HG02970 (cell line): ENCODE results near the gene RBFOX2.
"Not testable (repeated sequence)": the region's sequence is repeated elsewhere in the genome, so short reads cannot be mapped to it uniquely, and the experiment has no call there.

Source experiments
- ATAC-seq: cut with Tn5 transposase; IDR thresholded peaks from one replicate; pipeline ENCODE4 v1.9.1; 2021; ENCODE audit warnings: mild to moderate bottlenecking, moderate library complexity, moderate number of reproducible peaks; ENCODE audit not compliant: unreplicated experiment, low FRiP score

Gene RBFOX2

GRCh38 chr22:36010090-36010489 is 18.5 kb downstream of the RBFOX2 start:
- ATAC-seq: no peak

DNA sequence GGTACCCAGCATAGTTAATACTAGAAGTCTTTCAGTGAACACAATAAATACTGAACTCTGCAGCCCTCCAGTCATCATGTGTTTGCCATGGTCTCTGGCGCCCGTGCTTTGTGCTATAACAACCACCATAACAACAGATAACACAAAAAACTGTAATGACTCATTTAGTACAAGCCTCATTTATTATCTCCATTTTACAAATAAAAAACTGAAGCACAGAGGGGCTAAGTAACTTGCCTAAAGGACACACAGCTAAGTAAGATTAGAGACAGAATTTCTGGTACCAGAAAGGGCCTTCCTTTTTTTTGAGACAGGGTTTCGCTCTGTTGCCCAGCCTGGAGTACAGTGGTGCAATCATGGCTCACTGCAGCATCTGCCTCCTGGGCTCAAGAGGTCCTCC is 19.5 kb downstream of the RBFOX2 start:
- ATAC-seq: no peak

DNA sequence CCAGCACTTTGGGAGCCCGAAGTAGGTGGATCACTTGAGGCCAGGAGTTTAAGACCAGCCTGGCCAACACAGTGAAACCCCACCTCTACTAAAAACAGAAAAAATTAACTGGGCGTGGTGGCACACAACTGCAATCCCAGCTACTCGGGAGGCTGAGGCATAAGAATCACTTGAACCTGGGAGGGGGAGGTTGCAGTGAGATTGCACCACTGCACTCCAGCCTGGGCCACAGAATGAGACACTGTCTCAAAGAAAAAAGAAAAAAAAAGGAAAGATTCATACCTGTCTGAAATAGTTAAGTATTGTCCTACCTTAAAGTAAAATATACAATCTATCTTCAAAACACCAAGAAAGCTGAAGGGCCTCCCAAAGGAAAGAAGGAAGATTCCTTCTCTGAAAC is 20.1 kb downstream of the RBFOX2 start:
- ATAC-seq: no peak

DNA sequence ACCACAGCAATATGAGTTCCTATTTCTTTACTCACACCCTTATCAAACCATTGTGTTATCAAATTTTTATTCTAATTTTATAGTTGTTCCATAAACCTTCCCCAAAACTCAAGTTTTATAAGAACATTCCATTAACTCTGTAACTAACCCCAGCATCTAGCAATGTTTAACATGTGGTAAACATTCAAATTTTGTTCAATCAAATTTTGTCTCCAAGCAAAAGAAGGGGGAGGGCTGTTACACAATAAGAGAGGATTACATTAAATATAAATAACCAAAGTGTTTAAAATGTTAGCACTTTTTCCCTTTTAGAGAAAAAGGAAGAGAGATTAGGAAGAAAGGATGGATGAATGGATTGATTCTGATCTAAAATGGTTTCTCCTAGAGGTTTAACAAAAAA is 20.5 kb downstream of the RBFOX2 start:
- ATAC-seq: no peak

GRCh38 chr22:36003972-36004674 is 24.5 kb downstream of the RBFOX2 start:
- ATAC-seq: no peak

DNA sequence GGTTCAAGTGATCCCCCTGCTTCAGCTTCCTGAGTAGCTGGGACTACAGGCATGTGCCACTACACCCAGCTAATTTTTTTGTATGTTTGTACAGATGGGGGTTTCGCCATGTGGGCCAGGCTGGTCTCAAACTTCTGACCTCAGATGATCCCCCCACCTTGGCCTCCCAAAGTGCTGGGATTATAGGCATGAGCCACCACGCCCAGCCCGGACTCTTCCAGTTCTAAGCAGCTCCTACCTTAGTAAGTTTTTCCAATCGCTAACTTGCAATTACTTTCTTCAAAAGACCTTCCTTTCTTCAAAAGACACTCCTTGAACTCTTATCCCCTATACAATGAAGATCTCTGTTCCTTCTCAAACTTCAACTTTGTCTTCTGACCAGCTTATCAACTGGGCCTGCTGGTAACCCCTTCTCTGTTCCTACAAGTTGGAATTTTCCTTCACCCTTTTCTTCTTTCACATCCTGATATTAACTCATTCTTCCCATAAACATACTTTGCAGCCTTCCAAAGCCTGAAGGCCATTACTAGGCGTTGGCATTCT is 25.8 kb downstream of the RBFOX2 start:
- ATAC-seq: no peak

DNA sequence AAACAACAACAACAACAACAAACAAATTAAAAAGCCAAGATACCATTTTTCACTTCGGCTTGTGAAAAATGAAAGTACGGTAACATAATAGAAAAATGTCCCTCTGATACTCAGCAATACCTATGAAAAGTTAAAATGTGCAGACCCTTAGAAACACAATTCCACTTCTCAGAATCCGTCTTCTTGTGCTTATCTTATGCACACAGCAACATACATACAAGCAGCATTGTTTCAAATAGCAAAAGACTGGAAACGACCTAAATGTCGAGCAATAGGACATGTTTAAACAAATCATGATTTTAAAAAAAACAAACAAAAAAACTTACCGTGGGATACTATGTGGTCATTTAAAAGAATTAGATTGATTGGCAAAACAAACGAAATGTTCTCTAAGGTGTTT is 26.5 kb downstream of the RBFOX2 start:
- no peak for ATAC-seq

DNA sequence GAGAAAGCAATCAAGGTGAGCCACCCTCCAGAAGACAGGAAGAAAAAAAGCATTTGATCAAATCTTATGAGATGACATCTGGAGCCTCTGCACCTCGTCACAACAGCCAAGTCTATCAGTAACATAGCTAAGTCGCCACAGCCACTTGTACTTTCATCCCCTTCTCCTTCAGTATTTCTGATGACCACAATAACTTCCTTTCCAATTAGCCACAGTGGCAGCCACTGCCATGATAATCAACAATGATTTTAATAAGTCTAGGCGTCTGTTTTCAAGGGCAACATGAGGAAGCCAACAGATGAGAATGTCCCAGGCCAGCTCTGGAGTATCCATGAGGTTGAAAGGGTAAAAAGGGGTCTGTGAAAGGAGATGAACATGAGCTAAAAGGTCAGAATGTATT is 29.9 kb downstream of the RBFOX2 start:
- no peak for ATAC-seq

DNA sequence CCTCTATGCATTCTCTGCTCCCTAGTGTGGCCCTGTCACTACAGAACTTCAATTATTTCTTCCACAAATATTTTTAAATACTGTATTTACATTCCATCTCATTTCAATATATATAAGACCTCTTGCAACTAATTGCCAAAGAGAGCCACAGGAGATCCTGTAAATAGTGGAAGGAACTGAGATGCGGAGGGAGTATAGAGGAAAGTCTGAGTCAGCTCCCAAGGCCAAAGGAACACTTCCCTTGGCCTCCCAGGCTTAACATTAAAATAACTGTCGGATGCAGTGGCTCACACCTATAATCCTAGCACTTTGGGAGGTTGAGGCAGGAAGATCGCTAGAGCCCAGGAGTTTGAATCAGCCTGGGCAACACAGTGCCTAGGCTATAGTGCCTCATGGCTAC is 31.2 kb downstream of the RBFOX2 start:
- ATAC-seq: no peak

- ATAC-seq: no peak
Observed at GRCh38 chr22:35996596-35996995, 32.0 kb downstream of the RBFOX2 start.

DNA sequence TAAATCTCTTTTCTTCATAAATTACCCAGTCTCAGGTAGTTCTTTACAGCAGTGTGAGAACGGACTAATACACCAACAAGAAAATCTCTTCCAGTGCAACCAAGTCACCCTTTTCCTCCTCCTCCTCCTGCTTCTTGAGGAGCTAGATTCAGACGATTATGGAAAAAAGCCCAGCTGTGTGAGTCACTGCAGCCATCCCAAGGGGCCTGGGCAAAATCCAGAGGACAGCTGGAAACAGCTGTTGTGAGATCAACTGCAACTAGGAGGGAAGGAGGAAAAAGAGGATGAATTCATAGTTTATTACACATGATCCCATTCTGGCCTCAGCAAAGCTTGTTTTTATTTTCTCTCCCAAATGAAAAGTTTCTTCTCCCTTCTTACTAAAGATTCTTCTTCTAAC is 32.9 kb downstream of the RBFOX2 start:
- ATAC-seq: no peak

GRCh38 chr22:35995348-35995747 is 33.3 kb downstream of the RBFOX2 start:
- no peak for ATAC-seq

DNA sequence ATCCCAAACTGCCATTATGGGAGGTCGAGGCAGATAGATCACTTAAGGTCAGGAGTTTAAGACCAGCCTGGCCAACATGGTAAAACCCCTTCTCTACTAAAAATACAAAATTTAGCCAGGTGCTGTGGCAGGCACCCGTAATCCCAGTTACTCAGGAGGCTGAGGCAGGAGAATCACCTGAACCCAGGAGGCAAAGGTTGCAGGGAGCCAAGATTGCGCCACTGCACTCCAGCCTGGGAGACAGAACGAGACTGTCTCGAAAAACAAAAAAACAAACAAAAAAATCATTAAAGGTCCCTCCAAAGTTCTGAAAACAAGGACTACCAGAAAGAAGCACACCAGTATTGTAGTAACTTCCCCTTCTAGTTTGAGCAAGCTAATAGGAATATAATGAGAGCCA is 34.9 kb downstream of the RBFOX2 start:
- ATAC-seq: not testable (repeated sequence)

- no peak for ATAC-seq
Observed at GRCh38 chr22:35993048-35993714, 35.4 kb downstream of the RBFOX2 start.

- ATAC-seq: no peak
Observed at GRCh38 chr22:35991168-35991567, 37.5 kb downstream of the RBFOX2 start.

DNA sequence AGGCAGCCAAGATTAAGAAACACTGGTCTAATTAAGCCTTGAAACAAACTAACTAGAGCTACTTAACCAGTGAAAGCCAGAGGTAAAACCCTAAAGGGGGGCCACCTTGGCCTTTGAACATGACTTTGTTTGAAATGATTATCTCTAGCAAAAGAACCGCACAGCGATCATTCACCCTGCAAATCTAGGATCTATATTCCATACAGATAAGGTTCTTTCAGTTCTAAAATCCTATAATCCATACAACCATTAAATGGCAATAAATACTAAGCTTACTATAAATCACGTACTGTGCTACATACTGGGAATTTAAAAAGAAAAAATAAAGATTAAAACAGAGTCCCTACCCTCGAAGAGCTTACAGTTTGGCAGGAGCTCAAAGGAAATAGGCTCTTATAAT is 40.6 kb downstream of the RBFOX2 start:
- ATAC-seq: no peak

- ATAC-seq: no peak
Observed at GRCh38 chr22:35987487-35987886, 41.1 kb downstream of the RBFOX2 start.

DNA sequence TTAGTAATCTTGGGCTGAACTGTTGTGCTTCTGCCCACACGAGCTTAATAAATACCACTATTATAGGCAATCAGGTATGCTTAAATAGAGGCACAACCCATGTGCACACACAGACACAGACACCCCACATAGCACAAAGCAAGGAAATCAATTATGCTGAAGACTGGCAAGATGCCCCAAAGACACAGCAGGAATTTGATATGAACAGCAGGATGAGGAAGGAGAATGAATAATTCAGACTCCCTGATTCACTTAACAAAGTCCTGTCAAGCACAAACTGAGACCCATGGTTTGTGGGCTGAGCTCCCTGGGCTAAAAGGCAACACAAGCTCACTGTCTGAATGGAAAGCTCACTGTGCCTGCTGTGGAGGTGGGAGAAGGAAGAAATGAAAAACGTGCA is 42.5 kb downstream of the RBFOX2 start:
- ATAC-seq: no peak

GRCh38 chr22:35985371-35985770 is 43.3 kb downstream of the RBFOX2 start:
- ATAC-seq: no peak

GRCh38 chr22:35984183-35985175 is 44.1 kb downstream of the RBFOX2 start:
- no peak for ATAC-seq

DNA sequence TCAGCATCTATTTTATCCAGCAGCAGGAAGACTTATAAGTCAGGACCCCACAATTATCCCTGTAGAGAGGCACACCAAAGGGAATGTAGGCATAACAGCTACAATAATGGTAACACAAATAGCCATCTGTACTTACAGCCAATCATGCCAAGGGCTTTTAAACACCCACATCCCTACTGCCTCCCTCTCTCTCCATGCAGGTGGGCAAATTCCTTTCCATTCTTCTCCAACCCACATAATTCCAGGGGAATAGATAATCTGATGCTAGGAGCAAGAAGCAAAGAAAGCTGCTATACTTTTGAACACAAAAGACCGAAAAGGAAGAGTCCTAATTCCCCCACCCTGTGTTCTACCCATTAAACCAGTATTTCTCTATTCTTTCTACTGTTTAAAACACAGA is 46.7 kb downstream of the RBFOX2 start:
- ATAC-seq: no peak
